Calu3 (cell line): ENCODE results near the gene QRICH2. TPM values are rescaled to one million over a fixed set of nuclear protein-coding genes. Genes with fewer than 3 reads are reported as not detected.

Experiments
- BruUV-seq: library from RNA; stranded (reverse); fragments of 400-500 nt; replicated peaks from 2 replicates; lab custom pipeline; 2021; lab: Mats Ljungman, UMichigan
- CTCF ChIA-PET: fragments of 300-600 bp; sonication (Branson Sonifier 250); formaldehyde crosslinking; loops from one replicate; lab custom pipeline; 2022; ENCODE audit warnings: antibody characterized with exemption; lab: Charles Lee
- DNase-seq: peaks from one replicate; pipeline ENCODE4 v3.0.0; 2022
- H3K27ac Mint-ChIP-seq: one replicate; pipeline ENCODE4 v1.8.0; 2022; ENCODE audit warnings: mixed read lengths; ENCODE audit not compliant: unreplicated experiment
- H3K27me3 Mint-ChIP-seq: one replicate; pipeline ENCODE4 v1.8.0; 2022; ENCODE audit warnings: mixed read lengths; ENCODE audit not compliant: unreplicated experiment
- H3K36me3 Mint-ChIP-seq: one replicate; pipeline ENCODE4 v1.8.0; 2022; ENCODE audit warnings: mild to moderate bottlenecking, moderate library complexity, mixed read lengths; ENCODE audit not compliant: insufficient read depth, unreplicated experiment
- H3K4me1 Mint-ChIP-seq: one replicate; pipeline ENCODE4 v1.8.0; 2022; ENCODE audit warnings: mild to moderate bottlenecking, low read depth, mixed read lengths; ENCODE audit not compliant: unreplicated experiment
- H3K4me3 Mint-ChIP-seq: one replicate; pipeline ENCODE4 v1.8.0; 2022; ENCODE audit warnings: mild to moderate bottlenecking, low read depth, moderate library complexity, mixed read lengths; ENCODE audit not compliant: unreplicated experiment
- H3K9me3 Mint-ChIP-seq: one replicate; pipeline ENCODE4 v1.8.0; 2022; ENCODE audit warnings: low read depth, mixed read lengths; ENCODE audit not compliant: unreplicated experiment
- intact Hi-C: fragments of 100-400 bp; cut with micrococcal nuclease; formaldehyde crosslinking; loops from one replicate; pipeline ENCODE4 v1.10.0; 2022; ENCODE audit not compliant: unreplicated experiment
- total RNA-seq: library from RNA; stranded (reverse); gene quantifications from 2 replicates; pipeline ENCODE4 v1.2.3, GENCODE V29; 2022
- TF ChIP-seq, protein P1 (sequence below): fragments of 200-600 bp; IDR thresholded peaks from one replicate; pipeline ENCODE4 v1.8.0; 2022; ENCODE audit warnings: antibody characterized with exemption; ENCODE audit not compliant: unreplicated experiment

QRICH2 gene
- total RNA-seq, 1 experiment from 2014 or later = 3.0 TPM

DNA sequence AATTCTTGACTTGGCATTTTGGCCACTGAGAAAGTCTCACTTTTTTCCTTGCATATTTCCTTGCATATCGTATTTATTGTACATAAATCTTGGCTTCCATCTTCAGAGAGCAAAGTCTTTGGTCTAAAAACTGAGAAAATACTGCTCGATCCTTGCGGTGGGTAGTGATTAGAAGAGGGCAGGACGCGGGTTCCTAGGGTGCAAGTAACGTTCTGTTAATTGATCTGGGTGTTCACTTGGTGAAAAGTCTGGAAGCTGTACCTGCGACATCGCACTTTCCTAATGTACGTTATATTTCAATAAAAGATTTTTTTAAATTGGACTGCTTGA, 43.7 kb downstream of the QRICH2 start:
- H3K27ac Mint-ChIP-seq = peak overlapping the region; percentile 93
- BruUV-seq = TSS peak; percentile 48
- no peaks in the 10 kb centered on the region for H3K9me3 Mint-ChIP-seq
- peaks cover 71% of the 10 kb centered on the region for H3K36me3 Mint-ChIP-seq
- CTCF ChIA-PET = interaction anchor here (0.6 to 1.8 kb wide), 5 partner anchors 15 to 417 kb away, joined by 3 to 11 read pairs (median 3); no protein-coding TSS in a partner anchor
- H3K4me3 Mint-ChIP-seq = peak overlapping the region; percentile 90
- intact Hi-C loops = no loop called here
- TF ChIP-seq, protein P1, sequence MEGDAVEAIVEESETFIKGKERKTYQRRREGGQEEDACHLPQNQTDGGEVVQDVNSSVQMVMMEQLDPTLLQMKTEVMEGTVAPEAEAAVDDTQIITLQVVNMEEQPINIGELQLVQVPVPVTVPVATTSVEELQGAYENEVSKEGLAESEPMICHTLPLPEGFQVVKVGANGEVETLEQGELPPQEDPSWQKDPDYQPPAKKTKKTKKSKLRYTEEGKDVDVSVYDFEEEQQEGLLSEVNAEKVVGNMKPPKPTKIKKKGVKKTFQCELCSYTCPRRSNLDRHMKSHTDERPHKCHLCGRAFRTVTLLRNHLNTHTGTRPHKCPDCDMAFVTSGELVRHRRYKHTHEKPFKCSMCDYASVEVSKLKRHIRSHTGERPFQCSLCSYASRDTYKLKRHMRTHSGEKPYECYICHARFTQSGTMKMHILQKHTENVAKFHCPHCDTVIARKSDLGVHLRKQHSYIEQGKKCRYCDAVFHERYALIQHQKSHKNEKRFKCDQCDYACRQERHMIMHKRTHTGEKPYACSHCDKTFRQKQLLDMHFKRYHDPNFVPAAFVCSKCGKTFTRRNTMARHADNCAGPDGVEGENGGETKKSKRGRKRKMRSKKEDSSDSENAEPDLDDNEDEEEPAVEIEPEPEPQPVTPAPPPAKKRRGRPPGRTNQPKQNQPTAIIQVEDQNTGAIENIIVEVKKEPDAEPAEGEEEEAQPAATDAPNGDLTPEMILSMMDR = no peak
- peaks cover 55% of the 10 kb centered on the region for H3K4me1 Mint-ChIP-seq
- no peaks in the 10 kb centered on the region for H3K27me3 Mint-ChIP-seq
- DNase-seq = no peak

DNA sequence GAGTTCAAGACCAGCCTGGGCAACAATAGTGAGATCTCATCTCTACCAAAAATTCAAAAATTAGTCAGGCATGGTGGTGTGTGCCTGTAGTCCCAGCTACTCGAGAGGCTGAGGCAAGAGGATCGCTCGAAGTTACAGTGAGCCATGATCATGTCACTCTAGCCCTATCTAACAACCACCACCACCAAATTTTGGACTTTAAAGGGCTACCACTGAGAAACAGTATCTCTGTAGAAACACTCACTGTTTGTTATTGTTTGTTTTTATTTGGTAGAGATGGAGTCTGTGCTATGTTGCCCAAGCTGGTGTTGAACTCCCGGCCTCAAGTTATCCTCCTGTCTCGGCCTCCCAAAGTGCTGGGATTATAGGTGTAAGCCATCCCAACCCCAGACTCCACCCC, 44.2 kb downstream of the QRICH2 start:
- TF ChIP-seq, protein P1 = no peak
- Mint-ChIP-seq H3K4me1 (peaks cover 60% of the 10 kb centered on the region), H3K27ac (peak overlapping the region; percentile 93), H3K27me3 (no peaks in the 10 kb centered on the region), H3K4me3 (peak overlapping the region; percentile 90), H3K9me3 (no peaks in the 10 kb centered on the region), H3K36me3 (peaks cover 70% of the 10 kb centered on the region)
- intact Hi-C loops = no loop called here
- CTCF ChIA-PET = interaction anchor here (0.5 to 1.8 kb wide), 9 partner anchors 16 to 418 kb away, joined by 3 to 11 read pairs (median 4); partner anchors contain the start of gene WBP2
- no peak for DNase-seq
- no TSS peak for BruUV-seq

DNA sequence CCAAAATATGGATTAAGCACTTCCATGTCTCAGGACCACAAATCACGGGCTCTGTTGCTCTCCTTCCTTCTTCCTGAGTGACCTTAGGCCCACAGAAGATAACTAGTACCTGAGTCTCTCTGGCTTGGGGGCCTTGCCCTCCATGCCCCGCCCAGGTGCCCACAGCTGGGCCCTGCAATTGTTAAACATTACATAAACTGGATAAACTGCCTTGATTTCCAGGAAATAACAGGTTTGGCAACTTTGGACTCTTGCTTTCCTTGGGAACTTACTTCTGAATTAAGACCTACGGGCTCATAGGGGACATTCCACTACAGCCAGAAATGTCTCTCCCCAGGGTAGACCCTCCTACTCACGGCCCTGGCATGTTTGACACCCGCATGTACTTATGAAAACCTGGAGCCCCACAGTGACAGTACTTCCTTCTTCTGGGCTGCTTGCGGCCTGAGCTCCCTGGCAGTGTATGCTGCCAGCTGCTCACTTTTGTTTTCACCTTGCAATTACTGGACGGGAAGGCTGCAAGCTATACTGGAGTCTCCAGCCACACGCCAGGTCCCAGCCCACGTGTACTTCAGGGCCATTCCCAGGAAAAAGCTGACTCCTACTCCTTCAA, 45.2 kb downstream of the QRICH2 start:
- H3K27ac Mint-ChIP-seq = peak overlapping the region; percentile 93
- BruUV-seq = no TSS peak
- no peaks in the 10 kb centered on the region for H3K9me3 Mint-ChIP-seq
- intact Hi-C loops = no loop called here
- no peaks in the 10 kb centered on the region for H3K27me3 Mint-ChIP-seq
- TF ChIP-seq, protein P1 = no peak
- peaks cover 59% of the 10 kb centered on the region for H3K4me1 Mint-ChIP-seq
- CTCF ChIA-PET = interaction anchor here (0.6 to 1.8 kb wide), 9 partner anchors 11 to 480 kb away, joined by 3 to 11 read pairs (median 5); no protein-coding TSS in a partner anchor
- peaks cover 59% of the 10 kb centered on the region for H3K36me3 Mint-ChIP-seq
- DNase-seq = peak; percentile 81
- peak overlapping the region; percentile 66 for H3K4me3 Mint-ChIP-seq

DNA sequence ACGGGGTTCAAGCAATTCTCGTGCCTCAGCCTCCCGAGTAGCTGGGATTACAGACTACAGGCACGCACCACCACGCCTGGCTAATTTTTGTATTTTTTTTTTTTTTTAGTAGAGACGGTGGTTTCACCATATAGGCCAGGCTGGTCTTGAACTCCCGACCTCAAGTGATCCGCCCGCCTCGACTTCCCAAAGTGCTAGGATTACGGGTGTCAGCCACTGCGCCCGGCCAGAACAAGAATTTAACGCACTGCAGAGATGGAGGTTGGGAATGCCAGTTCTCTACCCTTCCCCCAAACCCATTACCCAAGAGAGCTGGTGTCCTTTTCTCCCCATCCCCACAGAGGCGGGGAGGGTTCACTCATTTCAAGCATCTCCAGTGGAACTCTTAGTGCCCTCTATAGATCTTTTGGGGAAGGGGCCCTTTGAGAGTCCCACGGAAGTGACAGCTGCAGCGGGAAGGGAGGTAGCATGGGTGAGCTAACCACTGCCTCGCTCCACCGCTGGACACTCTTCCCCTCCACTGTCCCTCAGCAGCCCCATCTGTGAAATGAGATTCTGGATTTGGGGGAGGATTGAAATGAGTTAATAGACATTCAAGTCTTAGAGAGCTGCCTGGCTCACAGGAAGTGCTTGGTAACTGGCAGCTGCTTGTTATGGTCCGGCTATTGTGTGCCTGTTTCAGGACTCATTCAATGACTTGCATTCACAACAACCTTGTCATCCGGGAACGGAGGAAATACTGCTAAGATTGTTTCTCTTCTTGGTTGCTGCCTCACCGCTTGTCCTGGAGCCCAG, 46.5 kb downstream of the QRICH2 start:
- no TSS peak for BruUV-seq
- Mint-ChIP-seq H3K27ac (peak overlapping the region; percentile 93), H3K4me1 (peaks cover 56% of the 10 kb centered on the region), H3K27me3 (no peaks in the 10 kb centered on the region), H3K4me3 (no peak overlapping the region), H3K9me3 (no peaks in the 10 kb centered on the region), H3K36me3 (peaks cover 47% of the 10 kb centered on the region)
- intact Hi-C loops = no loop called here
- CTCF ChIA-PET = interaction anchor here (0.7 to 1.5 kb wide), 6 partner anchors 10 to 258 kb away, joined by 3 to 5 read pairs (median 3); partner anchors contain the start of gene PRPSAP1
- TF ChIP-seq, protein P1 = no peak
- no peak for DNase-seq
